HCT116 (cell line): ENCODE data around the gene PPHLN1. TPM values are rescaled to one million over a fixed set of nuclear protein-coding genes. Genes with fewer than 3 reads are reported as not detected.

ENCODE experiments used
- ATAC-seq: fragments of 200-7000 bp; cut with Tn5 transposase; 2 replicates; pipeline ENCODE4 v1.9.1; 2020; ENCODE audit warnings: mild to moderate bottlenecking, moderate library complexity
- BruUV-seq: library from RNA; stranded (reverse); fragments of 400-500 nt; replicated peaks from 2 replicates; lab custom pipeline; 2021; lab: Mats Ljungman, UMichigan
- CTCF ChIA-PET: fragments of 300-600 bp; sonication (Branson Sonifier 250); formaldehyde crosslinking; loops from one replicate; lab custom pipeline; 2021; ENCODE audit warnings: antibody characterized with exemption; lab: Charles Lee
- POLR2A ChIA-PET: fragments of 300-600, 350-600 bp; sonication (Branson Sonifier 250); formaldehyde crosslinking; loops from one replicate; lab custom pipeline; 2021; ENCODE audit warnings: antibody characterized with exemption; lab: Charles Lee
- RAD21 ChIA-PET, 2 experiments: fragments of 300-600 bp; sonication (Branson Sonifier 250); formaldehyde crosslinking; loops; one replicate each; lab custom pipeline; 2023; ENCODE audit warnings: low total read pairs in 2 of 2; ENCODE audit not compliant: uncharacterized antibody in 2 of 2, unreplicated experiment in 2 of 2, low non-redundant PET in 1 of 2; lab: Charles Lee
- DNase-seq: peaks from one replicate; pipeline ENCODE4 v3.0.0-alpha.2; 2010; ENCODE audit warnings: low read depth, low spot score
- H2AFZ ChIP-seq: fragments of 200-600 bp; shearing (Covaris generic), sonication (generic); 2 replicates; pipeline ENCODE4 v1.6.1; 2017; ENCODE audit warnings: low read depth, mixed run types, mixed read lengths, antibody characterized with exemption, low read length; ENCODE audit not compliant: poor library complexity, severe bottlenecking
- H3K27ac ChIP-seq: 2 replicates; pipeline ENCODE4 v1.5.1; 2012; ENCODE audit warnings: low read depth, low read length
- H3K27me3 ChIP-seq: fragments of 200-600 bp; sonication (generic); 2 replicates; pipeline ENCODE4 v1.6.1; 2016; ENCODE audit warnings: mixed run types, low read length, mixed read lengths; ENCODE audit not compliant: insufficient read depth
- H3K36me3 ChIP-seq, 2 experiments: fragments of 200-500 bp in 1 of 2; fragments of 200-600 bp in 1 of 2; sonication (Bioruptor generic) in 1 of 2; sonication (generic) in 1 of 2; 2 replicates each; pipeline versions ENCODE4 v1.5.1 to v1.6.1; 2014 to 2016; ENCODE audit warnings: low read length in 2 of 2, inconsistent platforms in 1 of 2, mixed read lengths in 1 of 2, mixed run types in 1 of 2; ENCODE audit not compliant: insufficient read depth in 2 of 2, control insufficient read depth in 1 of 2
- H3K4me1 ChIP-seq, 2 experiments: fragments of 200-600 bp in 1 of 2; sonication (generic) in 1 of 2; 2 replicates each; pipeline versions ENCODE4 v1.5.1 to v1.6.1; 2012 to 2017; ENCODE audit warnings: low read length in 2 of 2, inconsistent platforms in 1 of 2, mild to moderate bottlenecking in 1 of 2, mixed read lengths in 1 of 2, mixed run types in 1 of 2, moderate library complexity in 1 of 2; ENCODE audit not compliant: insufficient read depth in 2 of 2, control insufficient read depth in 1 of 2
- H3K4me2 ChIP-seq: fragments of 200-600 bp; sonication (generic); 2 replicates; pipeline ENCODE4 v1.6.1; 2017; ENCODE audit warnings: mixed run types, low read length, mixed read lengths
- H3K4me3 ChIP-seq, 2 experiments: fragments of 200-600 bp in 1 of 2; sonication (generic) in 1 of 2; replicated peaks in 1 of 2; 2 replicates each; pipeline ENCODE4 v1.5.1; 2011 to 2016; ENCODE audit warnings: low read length in 2 of 2, control low read depth in 1 of 2, low read depth in 1 of 2, mild to moderate bottlenecking in 1 of 2, mixed read lengths in 1 of 2, mixed run types in 1 of 2
- H3K79me2 ChIP-seq: fragments of 200-600 bp; sonication (generic); 2 replicates; pipeline ENCODE4 v1.6.1; 2017; ENCODE audit warnings: mild to moderate bottlenecking, mixed run types, low read length, moderate library complexity, mixed read lengths; ENCODE audit not compliant: insufficient read depth
- H3K9ac ChIP-seq: fragments of 200-600 bp; sonication (generic); 2 replicates; pipeline ENCODE4 v1.6.1; 2016; ENCODE audit warnings: low read length, mixed read lengths
- H3K9me2 ChIP-seq: fragments of 200-600 bp; sonication (generic), shearing (Covaris generic); 2 replicates; pipeline ENCODE4 v1.6.1; 2017; ENCODE audit warnings: mixed run types, mild to moderate bottlenecking, moderate library complexity; ENCODE audit not compliant: insufficient read depth
- H3K9me3 ChIP-seq, 2 experiments: fragments of 200-500 bp in 1 of 2; fragments of 200-600 bp in 1 of 2; sonication (Bioruptor generic) in 1 of 2; sonication (generic) in 1 of 2; 2 replicates each; pipeline ENCODE4 v1.6.1; 2014 to 2017; ENCODE audit warnings: low read length in 2 of 2, mixed read lengths in 2 of 2, inconsistent platforms in 1 of 2, low read depth in 1 of 2, mild to moderate bottlenecking in 1 of 2, mixed run types in 1 of 2, moderate library complexity in 1 of 2; ENCODE audit not compliant: control insufficient read depth in 1 of 2, insufficient read depth in 1 of 2
- H4K20me1 ChIP-seq: fragments of 200-600 bp; sonication (generic), shearing (Covaris generic); 2 replicates; pipeline ENCODE4 v1.6.1; 2017; ENCODE audit warnings: mixed run types, mild to moderate bottlenecking, moderate library complexity; ENCODE audit not compliant: insufficient read depth
- ATF3 ChIP-seq: IDR thresholded peaks from 2 replicates; pipeline ENCODE4 v1.6.1; 2012
- CEBPB ChIP-seq: IDR thresholded peaks from 2 replicates; pipeline ENCODE4 v1.6.1; 2012; ENCODE audit warnings: low read depth
- CTCF ChIP-seq, 3 experiments: fragments of 200-600 bp in 1 of 3; sonication (generic) in 1 of 3; IDR thresholded peaks in 2 of 3; conservative IDR thresholded peaks in 1 of 3; 2 replicates each; pipeline ENCODE4 v1.5.1; 2012 to 2017; ENCODE audit warnings: low read depth in 2 of 3, low read length in 2 of 3, antibody characterized with exemption in 1 of 3, borderline replicate concordance in 1 of 3, control low read depth in 1 of 3, mild to moderate bottlenecking in 1 of 3, mixed read lengths in 1 of 3, mixed run types in 1 of 3, moderate library complexity in 1 of 3; ENCODE audit not compliant: insufficient read depth in 1 of 3
- EZH2 ChIP-seq: fragments of 200-600 bp; sonication (generic); IDR thresholded peaks from 2 replicates; pipeline ENCODE4 v1.6.1; 2017; ENCODE audit warnings: antibody characterized with exemption, mixed run types
- FOSL1 ChIP-seq: IDR thresholded peaks from 2 replicates; pipeline ENCODE4 v1.6.1; 2012; ENCODE audit warnings: low read depth
- JUND ChIP-seq: IDR thresholded peaks from 2 replicates; pipeline ENCODE4 v1.6.1; 2012
- MAX ChIP-seq: IDR thresholded peaks from 2 replicates; pipeline ENCODE4 v1.6.1; 2012
- POLR2A ChIP-seq: IDR thresholded peaks from 2 replicates; pipeline ENCODE4 v1.7.0; 2011; ENCODE audit warnings: borderline replicate concordance; ENCODE audit not compliant: insufficient read depth, insufficient read length; ENCODE audit errors: extremely low read depth
- RAD21 ChIP-seq: IDR thresholded peaks from 2 replicates; pipeline ENCODE4 v1.6.1; 2012; ENCODE audit warnings: low read depth, mild to moderate bottlenecking
- SIN3A ChIP-seq: IDR thresholded peaks from 2 replicates; pipeline ENCODE4 v1.6.1; 2012; ENCODE audit warnings: low read depth
- SP1 ChIP-seq: IDR thresholded peaks from 2 replicates; pipeline ENCODE4 v1.6.1; 2012; ENCODE audit warnings: low read depth
- TCF7L2 ChIP-seq: IDR thresholded peaks from 2 replicates; pipeline ENCODE4 v1.7.0; 2011; ENCODE audit warnings: borderline replicate concordance, inconsistent platforms; ENCODE audit not compliant: insufficient read depth, insufficient read length; ENCODE audit errors: extremely low read depth
- YY1 ChIP-seq: IDR thresholded peaks from 2 replicates; pipeline ENCODE4 v1.6.1; 2011; ENCODE audit warnings: low read length, low read depth, moderate library complexity, mild to moderate bottlenecking; ENCODE audit not compliant: insufficient replicate concordance; ENCODE audit errors: extremely low read depth
- ZFX ChIP-seq: fragments of 450-650 bp; IDR thresholded peaks from 2 replicates; pipeline ENCODE4 v1.6.1; 2017
- intact Hi-C: fragments of 100-400 bp; cut with micrococcal nuclease; formaldehyde crosslinking; loops from 2 replicates; pipeline ENCODE4 v1.10.0; 2022
- total RNA-seq: library from RNA; stranded (reverse); gene quantifications from one replicate; pipeline ENCODE4 v1.2.1, GENCODE V29; 2021; ENCODE audit not compliant: unreplicated experiment

The PPHLN1 gene
- total RNA-seq, 1 experiment from 2014 or later = 57.4 TPM

- H3K9me2 ChIP-seq = no peaks in the 10 kb centered on the region
- no peaks in the 10 kb centered on the region for H4K20me1 ChIP-seq
- ChIA-PET CTCF (interaction anchor here (0.6 to 2.7 kb wide), 26 partner anchors 8 to 1427 kb away, joined by 3 to 18 read pairs (median 4); no protein-coding TSS in a partner anchor), POLR2A (no interaction called here), RAD21 (no interaction called here)
- no peak overlapping the region for H3K9ac ChIP-seq
- no peak overlapping the region for H3K4me2 ChIP-seq
- no peaks in the 10 kb centered on the region for H3K9me3 ChIP-seq
- DNase-seq = peak; percentile 42
- intact Hi-C loops = loop anchor here (1.0 to 10.0 kb wide), 3 partner anchors 243 to 1427 kb away; no protein-coding TSS in a partner anchor
- H3K27me3 ChIP-seq = no peaks in the 10 kb centered on the region
- no peak overlapping the region for H3K4me3 ChIP-seq
- H3K4me1 ChIP-seq = no peaks in the 10 kb centered on the region
- no peak overlapping the region for H2AFZ ChIP-seq
- peak; percentile 93 for ATAC-seq
- H3K27ac ChIP-seq = no peak overlapping the region
- no TSS peak for BruUV-seq
- peaks cover 0 to 12% of the 10 kb centered on the region in 2 experiments; a peak in 1 of 4 replicates for H3K36me3 ChIP-seq
- TF ChIP-seq CTCF (IDR thresholded peaks at IDR 0.05 in 2 of 3, conservative IDR thresholded peaks at IDR 0.05 in 1 of 3; ENCODE audit: borderline replicate concordance in 1 of 3, insufficient read depth in 1 of 3, low read depth in 2 of 3, low read length in 2 of 3) = peak; percentile 65 to 75 (median 74)
- peak; percentile 81 for TF ChIP-seq RAD21
- no peak for TF ChIP-seq YY1
- peaks cover 20% of the 10 kb centered on the region for H3K79me2 ChIP-seq
Observed at GRCh38 chr12:42372154-42372791, 46.3 kb downstream of the PPHLN1 start.

GRCh38 chr12:42373669-42374068, 47.7 kb downstream of the PPHLN1 start:
- H4K20me1 ChIP-seq = no peaks in the 10 kb centered on the region
- no peaks in the 10 kb centered on the region for H3K4me1 ChIP-seq
- peaks cover 0 to 12% of the 10 kb centered on the region in 2 experiments; a peak in 1 of 4 replicates for H3K36me3 ChIP-seq
- CTCF ChIA-PET = no interaction called here
- H3K9ac ChIP-seq = no peak overlapping the region
- POLR2A ChIA-PET = no interaction called here
- H3K4me3 ChIP-seq = no peak overlapping the region
- H3K9me3 ChIP-seq = no peaks in the 10 kb centered on the region
- no peak overlapping the region for H2AFZ ChIP-seq
- no TSS peak for BruUV-seq
- TF ChIP-seq TCF7L2 (no peak), EZH2 (no peak), SP1 (no peak), MAX (no peak), CEBPB (no peak), SIN3A (no peak), POLR2A (no peak), JUND (no peak), FOSL1 (no peak), ZFX (no peak), CTCF (IDR thresholded peaks at IDR 0.05 in 2 of 3, conservative IDR thresholded peaks at IDR 0.05 in 1 of 3; ENCODE audit: borderline replicate concordance in 1 of 3, insufficient read depth in 1 of 3, low read depth in 2 of 3, low read length in 2 of 3) (no peak), ATF3 (no peak), RAD21 (no peak)
- no peaks in the 10 kb centered on the region for H3K27me3 ChIP-seq
- RAD21 ChIA-PET = no interaction called here
- intact Hi-C loops = loop anchor here (10.0 kb wide), 2 partner anchors 1099 to 1429 kb away; no protein-coding TSS in a partner anchor
- H3K9me2 ChIP-seq = no peaks in the 10 kb centered on the region
- peaks cover 22% of the 10 kb centered on the region for H3K79me2 ChIP-seq
- DNase-seq (no peak), ATAC-seq (no peak)
- H3K27ac ChIP-seq = no peak overlapping the region
- no peak overlapping the region for H3K4me2 ChIP-seq
